A549 (cell line): Measurements from ENCODE around the gene RPS6KB2. TPM values are rescaled to one million over a fixed set of nuclear protein-coding genes. Genes with fewer than 3 reads are reported as not detected.

Experiments used
- ATAC-seq, 2 experiments: fragments of 200-7000 bp in 1 of 2; fragments of >200 bp in 1 of 2; cut with Nextera tagmentation in 1 of 2; cut with Tn5 transposase in 1 of 2; 3 replicates each; pipeline versions ENCODE4 v1.8.0 to v1.9.1; 2018 to 2020; ENCODE audit warnings: mild to moderate bottlenecking in 1 of 2, moderate library complexity in 1 of 2
- CTCF ChIA-PET: fragments of 300-600 bp; sonication (Branson Sonifier 250); formaldehyde crosslinking; extraction: SDS; loops from one replicate; lab custom pipeline; 2021; ENCODE audit warnings: antibody characterized with exemption, inconsistent platforms; lab: Yijun Ruan, JAX
- POLR2A ChIA-PET: fragments of 350-600 bp; formaldehyde crosslinking; extraction: SDS; loops from one replicate; lab custom pipeline; 2021; ENCODE audit warnings: antibody characterized with exemption, inconsistent platforms; lab: Yijun Ruan, JAX
- DNase-seq, 2 experiments: peaks; one replicate each; pipeline versions ENCODE4 v3.0.0 to v3.0.0-alpha.2; 2011 to 2016; ENCODE audit warnings: low read depth in 1 of 2, low spot score in 1 of 2
- FAIRE-seq: peaks from 2 replicates; lab custom pipeline; 2011; peaks lifted over from hg19 to GRCh38; lab: Jason Lieb, UNC
- H3K27ac ChIP-seq, 2 experiments: fragments of >200 bp; sonication (Bioruptor Twin); formaldehyde crosslinking; 3 replicates each; pipeline ENCODE4 v1.5.1; 2016 to 2017
- H3K4me1 ChIP-seq: fragments of >200 bp; sonication (Bioruptor Twin); formaldehyde crosslinking; 3 replicates; pipeline ENCODE4 v1.6.1; 2016
- H3K4me2 ChIP-seq: fragments of >200 bp; sonication (Bioruptor Twin); formaldehyde crosslinking; 3 replicates; pipeline ENCODE4 v1.6.1; 2016
- H3K4me3 ChIP-seq: fragments of >200 bp; sonication (Bioruptor Twin); formaldehyde crosslinking; 3 replicates; pipeline ENCODE4 v1.5.1; 2016
- H3K9me3 ChIP-seq: fragments of >200 bp; sonication (Bioruptor Twin); formaldehyde crosslinking; 3 replicates; pipeline ENCODE4 v1.6.1; 2016
- BHLHE40 ChIP-seq: IDR thresholded peaks from 2 replicates; pipeline ENCODE4 v1.6.1; 2012; ENCODE audit warnings: low read depth, low read length, inconsistent platforms
- CHD2 ChIP-seq: fragments of 150-350 bp; IDR thresholded peaks from 2 replicates; pipeline ENCODE4 v1.6.1; 2014; ENCODE audit warnings: low read length; ENCODE audit not compliant: partially characterized antibody
- HDAC2 ChIP-seq: fragments of 200-600 bp; sonication (generic); IDR thresholded peaks from 2 replicates; pipeline ENCODE4 v1.6.1; 2016
- HOXB13 ChIP-seq: fragments of 250-450 bp; sonication (Bioruptor Pico); IDR thresholded peaks from 2 replicates; pipeline ENCODE4 v1.5.0; 2020; ENCODE audit warnings: low read depth, mild to moderate bottlenecking, moderate library complexity
- KDM5A ChIP-seq: fragments of 200-600 bp; sonication (generic); IDR thresholded peaks from 2 replicates; pipeline ENCODE4 v1.6.1; 2016; ENCODE audit warnings: antibody characterized with exemption, mild to moderate bottlenecking
- MAFK ChIP-seq: fragments of 450-650 bp; IDR thresholded peaks from 2 replicates; pipeline ENCODE4 v1.6.1; 2014; ENCODE audit not compliant: partially characterized antibody
- NFE2L2 ChIP-seq: fragments of 150-350 bp; conservative IDR thresholded peaks from 2 replicates; pipeline ENCODE4 v1.6.1; 2014; ENCODE audit warnings: low read length
- NPAS2 ChIP-seq: fragments of 250-450 bp; sonication (Bioruptor Pico); IDR thresholded peaks from 2 replicates; pipeline ENCODE4 v1.8.0; 2022; ENCODE audit warnings: mild to moderate bottlenecking, moderate library complexity, borderline replicate concordance
- POLR2AphosphoS2 ChIP-seq: conservative IDR thresholded peaks from 2 replicates; pipeline ENCODE4 v1.6.1; 2012; ENCODE audit warnings: low read length, improper control_type of control experiment, inconsistent platforms
- SMC3 ChIP-seq: fragments of >200 bp; sonication (Bioruptor Twin); formaldehyde crosslinking; IDR thresholded peaks from 3 replicates; pipeline ENCODE4 v1.6.1; 2018; ENCODE audit warnings: inconsistent platforms
- ZC3H11A ChIP-seq: fragments of 450-650 bp; IDR thresholded peaks from 2 replicates; pipeline ENCODE4 v1.6.1; 2014; ENCODE audit warnings: antibody characterized with exemption, mild to moderate bottlenecking
- ZSCAN20 ChIP-seq: fragments of 250-450 bp; sonication (Bioruptor Pico); IDR thresholded peaks from 2 replicates; pipeline ENCODE4 v1.8.0; 2022; ENCODE audit warnings: mild to moderate bottlenecking, moderate library complexity
- WGBS: methylation state at CpG from one replicate; pipeline ENCODE4 v1.1.6; 2017; ENCODE audit errors: missing lambda C conversion rate; 5-methylcytosine and 5-hydroxymethylcytosine counted together
- polyA plus RNA-seq, 4 experiments: library from polyadenylated mRNA; depleted of rRNA in 3 of 4; stranded (reverse); fragments of >200 nt; fragmentation: RNase III in 1 of 4; extraction: RNeasy Plus Mini Kit Qiagen cat#74134 plus additional on column Dnase treatment in 1 of 4; gene quantifications; 2 replicates in 3 of 4; 3 replicates in 1 of 4; pipeline ENCODE4 v1.2.3, GENCODE V29; 2011 to 2017
- TF ChIP-seq, protein P1 (sequence below): fragments of >200 bp; sonication (Bioruptor Twin); formaldehyde crosslinking; IDR thresholded peaks from 3 replicates; pipeline ENCODE4 v1.6.1; 2016
- TF ChIP-seq, protein P2 (sequence below): fragments of 250-450 bp; sonication (Bioruptor Pico); IDR thresholded peaks from 2 replicates; pipeline ENCODE4 v1.5.0; 2020; ENCODE audit warnings: low read depth, mild to moderate bottlenecking, moderate library complexity
- TF ChIP-seq, protein P3 (sequence below): fragments of 150-350 bp; IDR thresholded peaks from 2 replicates; pipeline ENCODE4 v1.6.1; 2014; ENCODE audit warnings: low read depth, mild to moderate bottlenecking, low read length
- TF ChIP-seq, protein P4 (sequence below): fragments of 450-650 bp; IDR thresholded peaks from 2 replicates; pipeline ENCODE4 v1.6.1; 2014; ENCODE audit warnings: antibody characterized with exemption
- TF ChIP-seq, protein P5 (sequence below): fragments of >200 bp; sonication (Bioruptor Twin); formaldehyde crosslinking; IDR thresholded peaks from 3 replicates; pipeline ENCODE4 v1.5.1; 2016
- TF ChIP-seq, protein P6 (sequence below): fragments of >200 bp; sonication (Bioruptor Twin); formaldehyde crosslinking; IDR thresholded peaks from 2 replicates; pipeline ENCODE4 v1.6.1; 2016
- TF ChIP-seq, protein P7 (sequence below): fragments of 250-450 bp; sonication (Bioruptor Pico); IDR thresholded peaks from 2 replicates; pipeline ENCODE4 v1.5.0; 2021; ENCODE audit warnings: mild to moderate bottlenecking, moderate library complexity, borderline replicate concordance

Gene RPS6KB2
- polyA plus RNA-seq, 2 of the 4 experiments (the other 2 are of a cell fraction): 40.9 to 47.9 TPM

DNA sequence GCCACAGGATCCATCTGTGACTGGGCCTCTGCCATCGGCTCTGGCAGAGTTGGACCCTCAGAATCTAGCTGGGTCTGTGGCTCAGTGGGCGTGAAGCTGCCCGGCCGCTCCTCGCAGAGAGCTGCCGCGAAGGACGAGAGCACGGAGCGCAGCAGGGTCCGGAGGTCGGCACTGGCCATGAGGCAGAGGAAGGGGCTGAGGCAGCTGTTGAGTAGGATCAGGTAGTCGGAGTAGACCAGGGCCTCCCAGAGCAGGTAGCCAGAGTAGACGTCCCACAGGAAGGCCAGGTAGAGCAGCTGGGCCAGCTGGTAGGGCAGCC lies 23.3 kb downstream of the RPS6KB2 start:
- DNase-seq (no peak), FAIRE-seq (no peak), ATAC-seq (no peak)
- Histone ChIP-seq H3K27ac (no peak overlapping the region), H3K4me2 (no peak overlapping the region), H3K9me3 (no peaks in the 10 kb centered on the region), H3K4me1 (no peaks in the 10 kb centered on the region), H3K4me3 (no peak overlapping the region)
- 88% methylated on average over 14 of the region's 14 CpGs for WGBS
- ChIA-PET POLR2A (no interaction called here), CTCF (interaction anchor here (0.6 to 2.5 kb wide), 7 partner anchors 9 to 69 kb away, joined by 3 to 12 read pairs (median 4); no protein-coding TSS in a partner anchor)
- TF ChIP-seq ZSCAN20 (CRISPR knock-in tag) (no peak), NFE2L2 (no peak), BHLHE40 (no peak), HOXB13 (no peak), POLR2AphosphoS2 (no peak), ZC3H11A (no peak), HDAC2 (no peak), KDM5A (no peak), SMC3 (no peak), MAFK (no peak)
- TF ChIP-seq, protein P1, sequence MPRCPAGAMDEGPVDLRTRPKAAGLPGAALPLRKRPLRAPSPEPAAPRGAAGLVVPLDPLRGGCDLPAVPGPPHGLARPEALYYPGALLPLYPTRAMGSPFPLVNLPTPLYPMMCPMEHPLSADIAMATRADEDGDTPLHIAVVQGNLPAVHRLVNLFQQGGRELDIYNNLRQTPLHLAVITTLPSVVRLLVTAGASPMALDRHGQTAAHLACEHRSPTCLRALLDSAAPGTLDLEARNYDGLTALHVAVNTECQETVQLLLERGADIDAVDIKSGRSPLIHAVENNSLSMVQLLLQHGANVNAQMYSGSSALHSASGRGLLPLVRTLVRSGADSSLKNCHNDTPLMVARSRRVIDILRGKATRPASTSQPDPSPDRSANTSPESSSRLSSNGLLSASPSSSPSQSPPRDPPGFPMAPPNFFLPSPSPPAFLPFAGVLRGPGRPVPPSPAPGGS: no peak
- TF ChIP-seq, protein P2, sequence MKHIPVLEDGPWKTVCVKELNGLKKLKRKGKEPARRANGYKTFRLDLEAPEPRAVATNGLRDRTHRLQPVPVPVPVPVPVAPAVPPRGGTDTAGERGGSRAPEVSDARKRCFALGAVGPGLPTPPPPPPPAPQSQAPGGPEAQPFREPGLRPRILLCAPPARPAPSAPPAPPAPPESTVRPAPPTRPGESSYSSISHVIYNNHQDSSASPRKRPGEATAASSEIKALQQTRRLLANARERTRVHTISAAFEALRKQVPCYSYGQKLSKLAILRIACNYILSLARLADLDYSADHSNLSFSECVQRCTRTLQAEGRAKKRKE (CRISPR knock-in tag): no peak
- TF ChIP-seq, protein P3, sequence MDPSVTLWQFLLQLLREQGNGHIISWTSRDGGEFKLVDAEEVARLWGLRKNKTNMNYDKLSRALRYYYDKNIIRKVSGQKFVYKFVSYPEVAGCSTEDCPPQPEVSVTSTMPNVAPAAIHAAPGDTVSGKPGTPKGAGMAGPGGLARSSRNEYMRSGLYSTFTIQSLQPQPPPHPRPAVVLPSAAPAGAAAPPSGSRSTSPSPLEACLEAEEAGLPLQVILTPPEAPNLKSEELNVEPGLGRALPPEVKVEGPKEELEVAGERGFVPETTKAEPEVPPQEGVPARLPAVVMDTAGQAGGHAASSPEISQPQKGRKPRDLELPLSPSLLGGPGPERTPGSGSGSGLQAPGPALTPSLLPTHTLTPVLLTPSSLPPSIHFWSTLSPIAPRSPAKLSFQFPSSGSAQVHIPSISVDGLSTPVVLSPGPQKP: no peak
- TF ChIP-seq, protein P4, sequence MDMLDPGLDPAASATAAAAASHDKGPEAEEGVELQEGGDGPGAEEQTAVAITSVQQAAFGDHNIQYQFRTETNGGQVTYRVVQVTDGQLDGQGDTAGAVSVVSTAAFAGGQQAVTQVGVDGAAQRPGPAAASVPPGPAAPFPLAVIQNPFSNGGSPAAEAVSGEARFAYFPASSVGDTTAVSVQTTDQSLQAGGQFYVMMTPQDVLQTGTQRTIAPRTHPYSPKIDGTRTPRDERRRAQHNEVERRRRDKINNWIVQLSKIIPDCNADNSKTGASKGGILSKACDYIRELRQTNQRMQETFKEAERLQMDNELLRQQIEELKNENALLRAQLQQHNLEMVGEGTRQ: no peak

DNA sequence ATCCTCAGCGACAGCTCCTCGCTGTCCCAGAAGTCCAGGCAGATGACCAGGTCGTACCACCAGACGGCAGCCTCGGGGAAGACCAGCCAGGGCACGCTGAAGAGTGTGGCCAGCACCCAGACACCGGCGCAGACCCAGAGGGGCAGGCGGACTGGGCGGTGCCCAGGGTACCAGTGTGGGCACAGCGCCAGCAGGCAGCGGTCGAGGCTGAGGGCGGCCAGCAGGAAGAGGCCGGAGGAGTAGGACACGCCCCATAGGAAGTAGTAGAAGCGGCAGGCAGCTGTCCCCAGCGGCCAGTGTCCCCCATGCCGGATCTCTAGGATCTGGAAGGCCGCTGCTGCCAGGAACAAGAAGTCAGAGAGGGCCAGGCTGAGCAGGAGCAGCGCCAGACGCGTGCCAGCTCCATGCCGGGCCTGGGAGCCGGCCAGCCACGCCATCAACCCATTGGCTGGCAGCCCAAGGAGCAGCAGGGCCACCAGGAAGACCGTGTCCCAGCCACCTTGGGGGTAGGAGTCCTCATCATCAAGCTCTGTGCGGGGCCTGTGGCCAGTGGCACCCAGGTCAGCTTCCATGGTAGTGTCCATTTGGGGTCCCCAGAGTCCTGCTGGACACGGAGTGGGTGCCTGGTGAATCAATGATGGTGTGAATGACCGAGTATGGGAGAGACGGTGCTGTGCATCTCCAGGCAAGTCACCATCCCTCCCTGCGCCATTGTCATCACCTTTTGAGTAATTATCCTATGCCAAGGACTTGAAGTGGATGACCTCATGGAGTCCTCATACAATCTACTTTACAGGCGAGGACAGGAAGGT lies 24.1 kb downstream of the RPS6KB2 start, which contains the start of gene GPR152:
GPR152 (minus strand) TSS at position 589 of the 812 bp plus-strand sequence; CDS start at position 584, 5 bp downstream.
- Histone ChIP-seq H3K4me1 (no peaks in the 10 kb centered on the region), H3K9me3 (no peaks in the 10 kb centered on the region), H3K27ac (no peak within 1 kb of the TSS), H3K4me3 (no peak within 1 kb of the TSS), H3K4me2 (no peak within 1 kb of the TSS)
- TF ChIP-seq, protein P5, sequence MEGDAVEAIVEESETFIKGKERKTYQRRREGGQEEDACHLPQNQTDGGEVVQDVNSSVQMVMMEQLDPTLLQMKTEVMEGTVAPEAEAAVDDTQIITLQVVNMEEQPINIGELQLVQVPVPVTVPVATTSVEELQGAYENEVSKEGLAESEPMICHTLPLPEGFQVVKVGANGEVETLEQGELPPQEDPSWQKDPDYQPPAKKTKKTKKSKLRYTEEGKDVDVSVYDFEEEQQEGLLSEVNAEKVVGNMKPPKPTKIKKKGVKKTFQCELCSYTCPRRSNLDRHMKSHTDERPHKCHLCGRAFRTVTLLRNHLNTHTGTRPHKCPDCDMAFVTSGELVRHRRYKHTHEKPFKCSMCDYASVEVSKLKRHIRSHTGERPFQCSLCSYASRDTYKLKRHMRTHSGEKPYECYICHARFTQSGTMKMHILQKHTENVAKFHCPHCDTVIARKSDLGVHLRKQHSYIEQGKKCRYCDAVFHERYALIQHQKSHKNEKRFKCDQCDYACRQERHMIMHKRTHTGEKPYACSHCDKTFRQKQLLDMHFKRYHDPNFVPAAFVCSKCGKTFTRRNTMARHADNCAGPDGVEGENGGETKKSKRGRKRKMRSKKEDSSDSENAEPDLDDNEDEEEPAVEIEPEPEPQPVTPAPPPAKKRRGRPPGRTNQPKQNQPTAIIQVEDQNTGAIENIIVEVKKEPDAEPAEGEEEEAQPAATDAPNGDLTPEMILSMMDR: no peak
- TF ChIP-seq, protein P6, sequence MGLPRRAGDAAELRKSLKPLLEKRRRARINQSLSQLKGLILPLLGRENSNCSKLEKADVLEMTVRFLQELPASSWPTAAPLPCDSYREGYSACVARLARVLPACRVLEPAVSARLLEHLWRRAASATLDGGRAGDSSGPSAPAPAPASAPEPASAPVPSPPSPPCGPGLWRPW: no peak
- TF ChIP-seq MAFK: no peak
- TF ChIP-seq, protein P7, sequence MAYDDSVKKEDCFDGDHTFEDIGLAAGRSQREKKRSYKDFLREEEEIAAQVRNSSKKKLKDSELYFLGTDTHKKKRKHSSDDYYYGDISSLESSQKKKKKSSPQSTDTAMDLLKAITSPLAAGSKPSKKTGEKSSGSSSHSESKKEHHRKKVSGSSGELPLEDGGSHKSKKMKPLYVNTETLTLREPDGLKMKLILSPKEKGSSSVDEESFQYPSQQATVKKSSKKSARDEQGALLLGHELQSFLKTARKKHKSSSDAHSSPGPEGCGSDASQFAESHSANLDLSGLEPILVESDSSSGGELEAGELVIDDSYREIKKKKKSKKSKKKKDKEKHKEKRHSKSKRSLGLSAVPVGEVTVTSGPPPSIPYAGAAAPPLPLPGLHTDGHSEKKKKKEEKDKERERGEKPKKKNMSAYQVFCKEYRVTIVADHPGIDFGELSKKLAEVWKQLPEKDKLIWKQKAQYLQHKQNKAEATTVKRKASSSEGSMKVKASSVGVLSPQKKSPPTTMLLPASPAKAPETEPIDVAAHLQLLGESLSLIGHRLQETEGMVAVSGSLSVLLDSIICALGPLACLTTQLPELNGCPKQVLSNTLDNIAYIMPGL: no peak
- TF ChIP-seq, protein P3: no peak
- TF ChIP-seq CHD2: no peak
- TF ChIP-seq NPAS2 (CRISPR knock-in tag): no peak
- ChIA-PET POLR2A (no interaction called here), CTCF (interaction anchor here (0.9 to 2.5 kb wide), 9 partner anchors 8 to 69 kb away, joined by 3 to 12 read pairs (median 4); partner anchors contain the start of genes PPP1CA, PTPRCAP and TMEM134)
- DNase-seq (no peak), ATAC-seq (no peak), FAIRE-seq (no peak)
- WGBS: 91% methylated on average over 20 of the region's 33 CpGs
